ENCODE measurements around the gene PKHD1. TPM values are rescaled to one million over a fixed set of nuclear protein-coding genes. Genes with fewer than 3 reads are reported as not detected.

The PKHD1 gene
- total and polyA plus RNA-seq, 2 of the 8 experiments (the other 6 are each of a cell fraction or from before 2014, with no cell fraction given) = 0.06 to 0.09 TPM

- H4K8ac ChIP-seq (ENCODE audit: extremely low read depth, insufficient read depth, low read length) = no peak overlapping the region
- CTCF ChIA-PET (ENCODE audit: partially characterized antibody) = interaction anchor here (0.6 to 1.3 kb wide), 3 partner anchors 11 to 96 kb away, joined by 3 to 4 read pairs (median 3); no protein-coding TSS in a partner anchor
- no peak overlapping the region for H2AFZ ChIP-seq (ENCODE audit: low read length)
- H2BK20ac ChIP-seq (ENCODE audit: low read length) = no peak overlapping the region
- H3K79me2 ChIP-seq (ENCODE audit: control insufficient read depth in 1 of 2, insufficient read depth in 2 of 2, low read length in 2 of 2) = no peaks in the 10 kb centered on the region
- no peaks in the 10 kb centered on the region for H3K27me3 ChIP-seq (replicated peaks in 1 of 4; ENCODE audit: control insufficient read depth in 3 of 4, extremely low read depth in 1 of 4, insufficient read depth in 3 of 4, low read length in 3 of 4)
- H3K4me2 ChIP-seq (ENCODE audit: insufficient read depth in 1 of 2, low read depth in 2 of 2, low read length in 2 of 2) = no peak overlapping the region
- H3K23me2 ChIP-seq (ENCODE audit: low read depth, low read length) = no peaks in the 10 kb centered on the region
- no peaks in the 10 kb centered on the region for H3K36me3 ChIP-seq (ENCODE audit: control insufficient read depth in 2 of 4, insufficient read depth in 4 of 4, low read length in 3 of 4)
- no peak overlapping the region for H2BK15ac ChIP-seq (ENCODE audit: low read length)
- DNase-seq (ENCODE audit: low read depth in 1 of 2, low spot score in 2 of 2) (no peak), FAIRE-seq (no peak)
- H4K5ac ChIP-seq (ENCODE audit: insufficient read length, low read depth, low read length) = no peak overlapping the region
- no peak for TF ChIP-seq POLR2AphosphoS5 (IDR thresholded peaks at IDR 0.05; ENCODE audit: low read depth, low read length)
- TF ChIP-seq ATF3 (IDR thresholded peaks at IDR 0.05; ENCODE audit: insufficient read depth, low read depth, low read length) = no peak
- no peak for TF ChIP-seq PHF8 (conservative IDR thresholded peaks at IDR 0.05; ENCODE audit: low read depth, low read length)
- no peak for TF ChIP-seq CHD1 (IDR thresholded peaks at IDR 0.05; ENCODE audit: low read depth, low read length)
- no peaks in the 10 kb centered on the region for H4K20me1 ChIP-seq (replicated peaks in 1 of 2; ENCODE audit: control insufficient read depth in 1 of 2, insufficient read depth in 2 of 2, low read length in 2 of 2)
- H3K4ac ChIP-seq (replicated peaks; ENCODE audit: insufficient read length, low read depth, low read length) = no peak overlapping the region
- no peak overlapping the region for H3K9ac ChIP-seq (replicated peaks in 1 of 4; ENCODE audit: extremely low read depth in 1 of 4, low read depth in 3 of 4, low read length in 3 of 4)
- no peak overlapping the region for H3K23ac ChIP-seq (ENCODE audit: insufficient read length)
- H3K9me3 ChIP-seq (ENCODE audit: insufficient read depth in 2 of 2, low read depth in 1 of 2, low read length in 1 of 2) = no peaks in the 10 kb centered on the region
- no peak overlapping the region for H2AK5ac ChIP-seq (ENCODE audit: low read depth, low read length)
- no peak overlapping the region for H2BK12ac ChIP-seq (ENCODE audit: low read depth, low read length)
- POLR2A ChIA-PET (ENCODE audit: partially characterized antibody) = interaction anchor here (0.6 kb wide), 1 partner anchor 1263 kb away, joined by 6 read pairs; no protein-coding TSS in a partner anchor
- H4K91ac ChIP-seq (replicated peaks; ENCODE audit: insufficient read length, low read length) = no peak overlapping the region
- H3K4me1 ChIP-seq (replicated peaks in 1 of 4; ENCODE audit: control insufficient read depth in 3 of 4, insufficient read depth in 4 of 4, low read length in 3 of 4) = no peaks in the 10 kb centered on the region
- no peak overlapping the region for H3K56ac ChIP-seq (replicated peaks; ENCODE audit: insufficient read length, low read depth, low read length)
- no peak overlapping the region for H2BK120ac ChIP-seq (replicated peaks; ENCODE audit: low read depth, low read length)
- no peak overlapping the region for H3K27ac ChIP-seq (ENCODE audit: low read depth, low read length)
- no peak overlapping the region for H2BK5ac ChIP-seq (ENCODE audit: low read depth, low read length)
- H3K18ac ChIP-seq (ENCODE audit: extremely low read depth, low read length) = no peak overlapping the region
- H3K79me1 ChIP-seq (ENCODE audit: low read depth, low read length) = no peaks in the 10 kb centered on the region
- H3K4me3 ChIP-seq (ENCODE audit: extremely low read depth in 1 of 4, insufficient read depth in 2 of 4, low read depth in 3 of 4, low read length in 4 of 4) = no peak overlapping the region
- no peak overlapping the region for H3K14ac ChIP-seq (ENCODE audit: insufficient read length)
Observed at GRCh38 chr6:51953246-51953645, 134.2 kb downstream of the PKHD1 start.

Measured in H1 (cell line).